H9 (cell line): ENCODE data around the gene CFAP65. TPM values are rescaled to one million over a fixed set of nuclear protein-coding genes. Genes with fewer than 3 reads are reported as not detected.

Source experiments
- DNase-seq: peaks from one replicate; pipeline ENCODE4 v3.0.0-alpha.2; 2017
- H2AFZ ChIP-seq: one replicate; pipeline ENCODE4 v1.6.1; 2013; ENCODE audit warnings: mild to moderate bottlenecking, low read length, control low read depth, moderate library complexity
- H2AK5ac ChIP-seq: 2 replicates; pipeline ENCODE4 v1.6.1; 2013; ENCODE audit warnings: low read length, control low read depth, mixed read lengths; ENCODE audit not compliant: insufficient read length
- H2BK120ac ChIP-seq: one replicate; pipeline ENCODE4 v1.6.1; 2013; ENCODE audit warnings: low read depth, mild to moderate bottlenecking, low read length, control low read depth, inconsistent platforms; ENCODE audit not compliant: poor library complexity, severe bottlenecking
- H2BK12ac ChIP-seq: 2 replicates; pipeline ENCODE4 v1.6.1; 2013; ENCODE audit warnings: low read length, control low read depth, mixed read lengths, low read depth; ENCODE audit not compliant: insufficient read length
- H2BK15ac ChIP-seq: 2 replicates; pipeline ENCODE4 v1.6.1; 2013; ENCODE audit warnings: low read depth, low read length, control low read depth
- H2BK20ac ChIP-seq: one replicate; pipeline ENCODE4 v1.6.1; 2013; ENCODE audit warnings: low read depth, mild to moderate bottlenecking, low read length, control low read depth, inconsistent platforms; ENCODE audit not compliant: poor library complexity, severe bottlenecking
- H2BK5ac ChIP-seq: 2 replicates; pipeline ENCODE4 v1.6.1; 2013; ENCODE audit warnings: low read length, control low read depth, mixed read lengths; ENCODE audit not compliant: insufficient read length
- H3K14ac ChIP-seq: 2 replicates; pipeline ENCODE4 v1.6.1; 2013; ENCODE audit warnings: low read length, control low read depth; ENCODE audit not compliant: insufficient read depth
- H3K18ac ChIP-seq: 2 replicates; pipeline ENCODE4 v1.6.1; 2013; ENCODE audit warnings: low read depth, mild to moderate bottlenecking, mixed read lengths, low read length, control low read depth; ENCODE audit not compliant: insufficient read length
- H3K23ac ChIP-seq: 2 replicates; pipeline ENCODE4 v1.6.1; 2013; ENCODE audit warnings: low read length, control low read depth, mixed read lengths, low read depth; ENCODE audit not compliant: insufficient read length
- H3K23me2 ChIP-seq: 2 replicates; pipeline ENCODE4 v1.6.1; 2013; ENCODE audit warnings: low read depth, mild to moderate bottlenecking, mixed read lengths, low read length, control low read depth; ENCODE audit not compliant: insufficient read length, poor library complexity, severe bottlenecking
- H3K27ac ChIP-seq: 2 replicates; pipeline ENCODE4 v1.5.1; 2013; ENCODE audit warnings: low read length, control low read depth, mixed read lengths, low read depth; ENCODE audit not compliant: insufficient read length
- H3K27me3 ChIP-seq: 2 replicates; pipeline ENCODE4 v1.6.1; 2013; ENCODE audit warnings: low read length, control low read depth, inconsistent platforms; ENCODE audit not compliant: insufficient read depth
- H3K4ac ChIP-seq: 2 replicates; pipeline ENCODE4 v1.6.1; 2013; ENCODE audit warnings: low read depth, mild to moderate bottlenecking, control low read depth, inconsistent platforms, low read length, moderate library complexity
- H3K4me1 ChIP-seq: 2 replicates; pipeline ENCODE4 v1.6.1; 2013; ENCODE audit warnings: low read length, control low read depth, inconsistent platforms; ENCODE audit not compliant: insufficient read depth
- H3K4me2 ChIP-seq: 2 replicates; pipeline ENCODE4 v1.6.1; 2013; ENCODE audit warnings: low read length, control low read depth, mixed read lengths; ENCODE audit not compliant: insufficient read length, insufficient read depth
- H3K56ac ChIP-seq: 2 replicates; pipeline ENCODE4 v1.6.1; 2013; ENCODE audit warnings: low read depth, mild to moderate bottlenecking, mixed read lengths, low read length, control low read depth; ENCODE audit not compliant: insufficient read length
- H3K79me1 ChIP-seq: 2 replicates; pipeline ENCODE4 v1.6.1; 2013; ENCODE audit warnings: low read depth, mild to moderate bottlenecking, moderate library complexity, low read length, control low read depth, inconsistent platforms; ENCODE audit not compliant: insufficient read depth, poor library complexity, severe bottlenecking
- H3K79me2 ChIP-seq: 2 replicates; pipeline ENCODE4 v1.6.1; 2013; ENCODE audit warnings: low read length, control low read depth, inconsistent platforms; ENCODE audit not compliant: insufficient read depth
- H3K9ac ChIP-seq: 2 replicates; pipeline ENCODE4 v1.6.1; 2013; ENCODE audit warnings: low read length, control low read depth, mixed read lengths; ENCODE audit not compliant: insufficient read length; ENCODE audit errors: extremely low read depth
- H3K9me3 ChIP-seq: one replicate; pipeline ENCODE4 v1.6.1; 2013; ENCODE audit warnings: low read depth, low read length, inconsistent platforms; ENCODE audit not compliant: control insufficient read depth
- H3T11ph ChIP-seq: one replicate; pipeline ENCODE4 v1.6.1; 2013; ENCODE audit warnings: mild to moderate bottlenecking, low read length, control low read depth, inconsistent platforms
- H4K20me1 ChIP-seq: one replicate; pipeline ENCODE4 v1.6.1; 2013; ENCODE audit not compliant: control insufficient read depth, insufficient read length, insufficient read depth
- H4K5ac ChIP-seq: 2 replicates; pipeline ENCODE4 v1.6.1; 2013; ENCODE audit warnings: low read depth, mild to moderate bottlenecking, mixed read lengths, low read length, control low read depth; ENCODE audit not compliant: insufficient read length
- H4K8ac ChIP-seq: replicated peaks from 2 replicates; pipeline ENCODE4 v1.6.1; 2013; ENCODE audit warnings: low read length, control low read depth, mixed read lengths, low read depth; ENCODE audit not compliant: insufficient read length
- H4K91ac ChIP-seq: 2 replicates; pipeline ENCODE4 v1.6.1; 2013; ENCODE audit warnings: low read depth, mild to moderate bottlenecking, moderate library complexity, mixed read lengths, low read length, control low read depth; ENCODE audit not compliant: insufficient read length
- H3K27ac Mint-ChIP-seq, 3 experiments: 2 replicates in 2 of 3; 3 replicates in 1 of 3; pipeline ENCODE4 v1.8.0; 2020 to 2021; ENCODE audit warnings: mixed read lengths in 3 of 3, mild to moderate bottlenecking in 1 of 3, moderate library complexity in 1 of 3
- H3K27me3 Mint-ChIP-seq: 2 replicates; pipeline ENCODE4 v1.8.0; 2021; ENCODE audit warnings: low read depth, mild to moderate bottlenecking, moderate library complexity, mixed read lengths
- H3K36me3 Mint-ChIP-seq, 3 experiments: 2 replicates in 2 of 3; 3 replicates in 1 of 3; pipeline ENCODE4 v1.8.0; 2020 to 2021; ENCODE audit warnings: low read depth in 3 of 3, mixed read lengths in 3 of 3; ENCODE audit not compliant: insufficient read depth in 1 of 3
- H3K4me1 Mint-ChIP-seq, 2 experiments: 2 replicates each; pipeline ENCODE4 v1.8.0; 2020; ENCODE audit warnings: mixed read lengths in 2 of 2
- H3K4me3 Mint-ChIP-seq, 2 experiments: 2 replicates in 1 of 2; 3 replicates in 1 of 2; pipeline ENCODE4 v1.8.0; 2020 to 2021; ENCODE audit warnings: mild to moderate bottlenecking in 2 of 2, mixed read lengths in 2 of 2, moderate library complexity in 1 of 2
- H3K9me3 Mint-ChIP-seq, 2 experiments: 2 replicates in 1 of 2; 3 replicates in 1 of 2; pipeline ENCODE4 v1.8.0; 2020; ENCODE audit warnings: mild to moderate bottlenecking in 2 of 2, mixed read lengths in 2 of 2, moderate library complexity in 1 of 2
- CTCF ChIP-seq: fragments of 200-600 bp; sonication (generic); conservative IDR thresholded peaks from 3 replicates; pipeline ENCODE4 v1.8.0; 2021; ENCODE audit warnings: antibody characterized with exemption, mild to moderate bottlenecking
- WGBS: extraction: QIAGEN DNeasy Blood & Tissue Kit; methylation state at CpG from one replicate; pipeline ENCODE4 v1.1.7; 2013; ENCODE audit warnings: missing lambda C conversion rate, low lambda C conversion rate, mixed read lengths; ENCODE audit not compliant: insufficient read length; ENCODE audit errors: extremely low coverage; 5-methylcytosine and 5-hydroxymethylcytosine counted together
- total RNA-seq: library from RNA; stranded (reverse); gene quantifications from 2 replicates; pipeline ENCODE4 v1.2.1, GENCODE V29; 2021

The CFAP65 gene
- total RNA-seq, 1 experiment from 2014 or later = 0.20 TPM

DNA sequence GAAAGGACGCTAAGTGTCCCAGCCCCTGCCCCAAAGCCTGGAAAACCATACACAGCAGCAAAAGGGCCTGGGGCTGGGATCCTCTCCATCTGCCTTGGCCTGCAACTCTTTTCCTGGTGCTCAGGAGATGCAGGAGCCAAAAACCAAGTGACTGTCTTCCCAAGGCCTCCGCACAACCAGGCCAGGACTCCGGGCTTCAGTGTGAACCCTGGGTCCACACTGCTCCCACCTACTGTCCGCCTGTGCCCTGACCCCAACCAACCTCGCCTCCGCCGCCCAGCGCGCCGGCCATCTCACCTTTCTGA lies 57.4 kb downstream of the CFAP65 start:
- H3K56ac ChIP-seq = no peak overlapping the region
- H2BK20ac ChIP-seq = no peak overlapping the region
- no peak overlapping the region for H3K4me2 ChIP-seq
- H2BK15ac ChIP-seq = no peak overlapping the region
- no peak overlapping the region for H3K23ac ChIP-seq
- H3K9me3 ChIP-seq = no peaks in the 10 kb centered on the region
- no peak overlapping the region for H3K27ac ChIP-seq
- H4K5ac ChIP-seq = no peak overlapping the region
- H3K27me3 Mint-ChIP-seq = peaks cover 99% of the 10 kb centered on the region
- H3K4me3 Mint-ChIP-seq = peak overlapping the region in 1 of 2 experiments; percentile 54; a peak in 1 of 5 replicates
- peaks cover 0 to 3% (median 0%) of the 10 kb centered on the region in 3 experiments; a peak in 1 of 7 replicates for H3K36me3 Mint-ChIP-seq
- no peak overlapping the region for H2BK12ac ChIP-seq
- no peak overlapping the region for H3K14ac ChIP-seq
- H4K91ac ChIP-seq = no peak overlapping the region
- no CpG with 5 or more reads among the region's 10 CpGs for WGBS
- no peaks in the 10 kb centered on the region for H4K20me1 ChIP-seq
- peaks cover 16% of the 10 kb centered on the region for H3K23me2 ChIP-seq
- H2BK5ac ChIP-seq = no peak overlapping the region
- no peak overlapping the region for H3K18ac ChIP-seq
- H2AK5ac ChIP-seq = no peak overlapping the region
- peaks cover 2 to 5% of the 10 kb centered on the region in 2 experiments; a peak in 2 of 5 replicates for H3K9me3 Mint-ChIP-seq
- H2AFZ ChIP-seq = no peak overlapping the region
- no peak for DNase-seq
- no peaks in the 10 kb centered on the region for H3K79me2 ChIP-seq
- TF ChIP-seq CTCF = no peak
- peaks cover 78% of the 10 kb centered on the region for H3K27me3 ChIP-seq
- no peak overlapping the region for H3K4ac ChIP-seq
- H3K27ac Mint-ChIP-seq = no peak overlapping the region
- no peak overlapping the region for H3T11ph ChIP-seq
- no peaks in the 10 kb centered on the region; the same call in 1 of the 2 replicates for H3K4me1 ChIP-seq
- H4K8ac ChIP-seq = no peak overlapping the region
- H3K9ac ChIP-seq = no peak overlapping the region
- no peaks in the 10 kb centered on the region for H3K79me1 ChIP-seq
- H3K4me1 Mint-ChIP-seq = peaks cover 10 to 33% of the 10 kb centered on the region in 2 experiments
- no peak overlapping the region for H2BK120ac ChIP-seq
